ENCODE results near the gene VPS35. TPM values are rescaled to one million over a fixed set of nuclear protein-coding genes. Genes with fewer than 3 reads are reported as not detected.

Gene VPS35
- total and polyA plus RNA-seq, 10 of the 15 experiments (the other 5 are each of a cell fraction or from before 2014, with no cell fraction given) = 28.5 to 125 (median 60.6) TPM

- ATAC-seq = no peak
- H2AFZ ChIP-seq (ENCODE audit: control insufficient read depth, low read depth, low read length) = no peak overlapping the region
- no peak overlapping the region for H3K9ac ChIP-seq (ENCODE audit: control insufficient read depth, insufficient read depth, low read length)
- no peak for DNase-seq (ENCODE audit: low read depth, low spot score)
- H3K27ac ChIP-seq (ENCODE audit: control insufficient read depth, insufficient read depth) = no peak overlapping the region
- H3K27me3 ChIP-seq (replicated peaks in 1 of 2; ENCODE audit: control insufficient read depth in 2 of 2, insufficient read depth in 2 of 2, low read length in 1 of 2) = no peaks in the 10 kb centered on the region
- intact Hi-C loops (cut with micrococcal nuclease; ENCODE audit: unreplicated experiment) = no loop called here
- ChIA-PET POLR2A (no interaction called here), RAD21 (ENCODE audit: unreplicated experiment) (interaction anchor here (0.6 kb wide), 1 partner anchor 66 kb away, joined by 3 read pairs; no protein-coding TSS in a partner anchor), CTCF (interaction anchor here (0.9 to 1.5 kb wide), 2 partner anchors 60 to 68 kb away, joined by 3 to 4 read pairs; no protein-coding TSS in a partner anchor), SMC1A (ENCODE audit: uncharacterized antibody, unreplicated experiment) (interaction anchor here (0.9 to 1.2 kb wide), 2 partner anchors 8 to 9 kb away, joined by 3 read pairs; no protein-coding TSS in a partner anchor)
- H3K4me2 ChIP-seq (ENCODE audit: control insufficient read depth, insufficient read depth) = no peak overlapping the region
- H3K4me3 ChIP-seq = no peak overlapping the region
- no peaks in the 10 kb centered on the region for H4K20me1 ChIP-seq (ENCODE audit: control insufficient read depth, insufficient read depth)
- no peaks in the 10 kb centered on the region for H3K79me2 ChIP-seq (ENCODE audit: control insufficient read depth, insufficient read depth, low read length)
- H3K9me3 ChIP-seq (replicated peaks; ENCODE audit: control insufficient read depth, insufficient read depth, low read length) = no peaks in the 10 kb centered on the region
- FAIRE-seq = no peak
- no TSS peak for BruUV-seq (replicated peaks)
- H3K4me1 ChIP-seq (ENCODE audit: control insufficient read depth, insufficient read depth, low read length) = no peaks in the 10 kb centered on the region
- WGBS (ENCODE audit: insufficient coverage, insufficient replicate concordance, low lambda C conversion rate, missing lambda C conversion rate) = 37% methylated on average over 9 of the region's 9 CpGs
- no peaks in the 10 kb centered on the region; a peak in 1 of 4 replicates for H3K36me3 ChIP-seq (ENCODE audit: control insufficient read depth in 2 of 2, insufficient read depth in 2 of 2, low read length in 1 of 2)
- in situ Hi-C loops (cut with MboI) = no loop called here
- no peak for TF ChIP-seq MYC (IDR thresholded peaks at IDR 0.05; ENCODE audit: insufficient read depth, insufficient read length, insufficient replicate concordance, low read length, severe bottlenecking)
- TF ChIP-seq TBL1XR1 (IDR thresholded peaks at IDR 0.05; ENCODE audit: low read depth, low read length) = no peak
- no peak for TF ChIP-seq ZNF622 (IDR thresholded peaks at IDR 0.05)
- no peak for TF ChIP-seq RFX5 (IDR thresholded peaks at IDR 0.05; ENCODE audit: low read depth, low read length)
- TF ChIP-seq E2F8 (IDR thresholded peaks at IDR 0.05; ENCODE audit: low read depth, partially characterized antibody) = no peak
- no peak for TF ChIP-seq RB1 (IDR thresholded peaks at IDR 0.05; ENCODE audit: borderline replicate concordance)
- no peak for TF ChIP-seq SUZ12 (IDR thresholded peaks at IDR 0.05; ENCODE audit: unreplicated experiment)
- TF ChIP-seq REST (IDR thresholded peaks at IDR 0.05; ENCODE audit: low read depth, low read length) = no peak
- no peak for TF ChIP-seq CBX3 (IDR thresholded peaks at IDR 0.05; ENCODE audit: borderline replicate concordance, low read depth)
- no peak for TF ChIP-seq TCF12 (IDR thresholded peaks at IDR 0.05; ENCODE audit: low read depth, low read length)
- TF ChIP-seq CREB1 (IDR thresholded peaks at IDR 0.05; ENCODE audit: low read depth) = no peak
- TF ChIP-seq ESRRA (IDR thresholded peaks at IDR 0.05; ENCODE audit: low read length) = no peak
- no peak for TF ChIP-seq CBX5 (IDR thresholded peaks at IDR 0.05; ENCODE audit: low read depth)
- TF ChIP-seq IKZF2 (IDR thresholded peaks at IDR 0.05) = no peak
- no peak for TF ChIP-seq USF2 (IDR thresholded peaks at IDR 0.05; ENCODE audit: borderline replicate concordance, low read depth, low read length)
Measured at GRCh38 chr16:46733319-46733830, 44.4 kb upstream of the VPS35 start.

Data from GM12878 (cell line).